ENCODE results near the gene UST.

DNA sequence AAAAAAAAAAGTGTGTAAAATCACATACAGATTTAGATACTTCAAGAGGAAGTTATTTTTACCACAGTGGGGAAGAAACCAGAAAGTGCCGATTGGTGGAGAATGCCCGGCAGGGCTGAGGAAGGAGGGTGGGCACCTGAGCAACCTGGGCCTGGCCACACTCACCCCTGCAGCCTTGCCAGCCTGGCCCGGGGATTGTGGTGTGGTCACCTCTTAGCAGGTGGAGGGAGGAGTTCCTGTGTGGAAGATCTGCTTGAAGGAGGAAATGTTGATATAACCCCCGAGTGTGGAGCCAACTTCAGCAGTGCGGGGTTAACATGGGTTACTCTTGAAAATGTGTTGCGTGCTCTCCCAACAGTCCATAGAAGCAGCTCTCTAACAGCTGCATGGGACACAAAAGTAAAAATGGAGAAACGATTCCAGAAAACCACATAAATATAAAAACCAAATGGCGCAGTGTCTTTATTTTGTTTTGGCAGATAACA lies 14.7 kb downstream of the UST start:
- TF ChIP-seq CTCF (IDR thresholded peaks at IDR 0.05 in 2 of 3, conservative IDR thresholded peaks at IDR 0.05 in 1 of 3; ENCODE audit: borderline replicate concordance in 1 of 3, insufficient read depth in 1 of 3, low read depth in 2 of 3, low read length in 2 of 3) = no peak
- no peak for TF ChIP-seq POLR2A (IDR thresholded peaks at IDR 0.05; ENCODE audit: borderline replicate concordance, extremely low read depth, insufficient read depth, insufficient read length)
- no peak for TF ChIP-seq EZH2phosphoT487 (IDR thresholded peaks at IDR 0.05; ENCODE audit: borderline replicate concordance)
- TF ChIP-seq EZH2 (IDR thresholded peaks at IDR 0.05) = no peak
